ENCODE data around the gene SLC1A2. TPM values are rescaled to one million over a fixed set of nuclear protein-coding genes. Genes with fewer than 3 reads are reported as not detected.

Gene SLC1A2
- total RNA-seq, 4 donors from 2014 or later: 0.17 to 0.69 (median 0.37) TPM

- WGBS: 62% methylated on average over 2 of the region's 2 CpGs
- TF ChIP-seq, protein P1, sequence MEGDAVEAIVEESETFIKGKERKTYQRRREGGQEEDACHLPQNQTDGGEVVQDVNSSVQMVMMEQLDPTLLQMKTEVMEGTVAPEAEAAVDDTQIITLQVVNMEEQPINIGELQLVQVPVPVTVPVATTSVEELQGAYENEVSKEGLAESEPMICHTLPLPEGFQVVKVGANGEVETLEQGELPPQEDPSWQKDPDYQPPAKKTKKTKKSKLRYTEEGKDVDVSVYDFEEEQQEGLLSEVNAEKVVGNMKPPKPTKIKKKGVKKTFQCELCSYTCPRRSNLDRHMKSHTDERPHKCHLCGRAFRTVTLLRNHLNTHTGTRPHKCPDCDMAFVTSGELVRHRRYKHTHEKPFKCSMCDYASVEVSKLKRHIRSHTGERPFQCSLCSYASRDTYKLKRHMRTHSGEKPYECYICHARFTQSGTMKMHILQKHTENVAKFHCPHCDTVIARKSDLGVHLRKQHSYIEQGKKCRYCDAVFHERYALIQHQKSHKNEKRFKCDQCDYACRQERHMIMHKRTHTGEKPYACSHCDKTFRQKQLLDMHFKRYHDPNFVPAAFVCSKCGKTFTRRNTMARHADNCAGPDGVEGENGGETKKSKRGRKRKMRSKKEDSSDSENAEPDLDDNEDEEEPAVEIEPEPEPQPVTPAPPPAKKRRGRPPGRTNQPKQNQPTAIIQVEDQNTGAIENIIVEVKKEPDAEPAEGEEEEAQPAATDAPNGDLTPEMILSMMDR (IDR thresholded peaks at IDR 0.05): no peak
- no peak for TF ChIP-seq EP300 (IDR thresholded peaks at IDR 0.05)
- TF ChIP-seq POLR2AphosphoS5 (IDR thresholded peaks at IDR 0.05): no peak
- no peak for TF ChIP-seq POLR2A (IDR thresholded peaks at IDR 0.05; ENCODE audit: low read depth)
- H3K4me3 ChIP-seq: no peak overlapping the region
- H3K9me3 ChIP-seq: no peaks in the 10 kb centered on the region
- H3K27me3 ChIP-seq: no peaks in the 10 kb centered on the region
- peaks cover 9 to 24% (median 24%) of the 10 kb centered on the region in 4 donors for H3K4me1 ChIP-seq
- intact Hi-C loops (cut with DNase I): no loop called here
- no peak overlapping the region for H3K27ac ChIP-seq (replicated peaks in 1 of 4)
- H3K36me3 ChIP-seq: no peaks in the 10 kb centered on the region
- DNase-seq (ENCODE audit: extremely low spot score): no peak
Observed at GRCh38 chr11:35330931-35331330, 88.4 kb downstream of the SLC1A2 start.

- Histone ChIP-seq H3K27ac (replicated peaks in 1 of 4) (no peak overlapping the region), H3K4me1 (peaks cover 9 to 24% (median 24%) of the 10 kb centered on the region in 4 donors), H3K36me3 (no peaks in the 10 kb centered on the region), H3K4me3 (no peak overlapping the region), H3K27me3 (no peaks in the 10 kb centered on the region), H3K9me3 (no peaks in the 10 kb centered on the region)
- intact Hi-C loops (cut with DNase I): no loop called here
- no peak for DNase-seq (ENCODE audit: extremely low spot score)
- WGBS: 80% methylated on average over 3 of the region's 3 CpGs
- TF ChIP-seq, protein P1 (IDR thresholded peaks at IDR 0.05): no peak
- TF ChIP-seq EP300 (IDR thresholded peaks at IDR 0.05) (no peak), POLR2AphosphoS5 (IDR thresholded peaks at IDR 0.05) (no peak), POLR2A (IDR thresholded peaks at IDR 0.05; ENCODE audit: low read depth) (no peak)
Observed at GRCh38 chr11:35330156-35330889, 89.0 kb downstream of the SLC1A2 start.

- TF ChIP-seq POLR2A (IDR thresholded peaks at IDR 0.05; ENCODE audit: low read depth): no peak
- TF ChIP-seq POLR2AphosphoS5 (IDR thresholded peaks at IDR 0.05): no peak
- TF ChIP-seq EP300 (IDR thresholded peaks at IDR 0.05): no peak
- TF ChIP-seq, protein P1 (IDR thresholded peaks at IDR 0.05): no peak
- intact Hi-C loops (cut with DNase I): no loop called here
- no peaks in the 10 kb centered on the region for H3K36me3 ChIP-seq
- DNase-seq (ENCODE audit: extremely low spot score): no peak
- peaks cover 9 to 24% (median 24%) of the 10 kb centered on the region in 4 donors for H3K4me1 ChIP-seq
- no peak overlapping the region for H3K27ac ChIP-seq (replicated peaks in 1 of 4)
- H3K9me3 ChIP-seq: no peaks in the 10 kb centered on the region
- H3K4me3 ChIP-seq: no peak overlapping the region
- WGBS: 80% methylated on average over 1 of the region's 1 CpG
- H3K27me3 ChIP-seq: no peaks in the 10 kb centered on the region
Observed at GRCh38 chr11:35327829-35328228, 91.5 kb downstream of the SLC1A2 start.

GRCh38 chr11:35326266-35326879, 93.0 kb downstream of the SLC1A2 start:
- TF ChIP-seq POLR2AphosphoS5 (IDR thresholded peaks at IDR 0.05): no peak
- TF ChIP-seq, protein P1 (IDR thresholded peaks at IDR 0.05): no peak
- TF ChIP-seq POLR2A (IDR thresholded peaks at IDR 0.05; ENCODE audit: low read depth): no peak
- TF ChIP-seq EP300 (IDR thresholded peaks at IDR 0.05): no peak
- intact Hi-C loops (cut with DNase I): no loop called here
- WGBS: 68% methylated on average over 3 of the region's 3 CpGs
- peaks cover 19 to 24% (median 24%) of the 10 kb centered on the region in 4 donors for H3K4me1 ChIP-seq
- H3K4me3 ChIP-seq: no peak overlapping the region
- H3K27ac ChIP-seq (replicated peaks in 1 of 4): peak overlapping the region; percentile 6 to 56 (median 31)
- no peaks in the 10 kb centered on the region for H3K9me3 ChIP-seq
- no peak for DNase-seq (ENCODE audit: extremely low spot score)
- no peaks in the 10 kb centered on the region for H3K27me3 ChIP-seq
- H3K36me3 ChIP-seq: no peaks in the 10 kb centered on the region
